ENCODE data around the gene CD44.

CD44 gene

GRCh38 chr11:35173011-35173511, 34.1 kb downstream of the CD44 start:
- TF ChIP-seq CTCF (IDR thresholded peaks at IDR 0.05; ENCODE audit: insufficient read depth, low read length, poor library complexity, severe bottlenecking) = no peak
- no peaks in the 10 kb centered on the region for H3K27me3 ChIP-seq (replicated peaks; ENCODE audit: control insufficient read depth, insufficient read depth, low read length)
- no peak overlapping the region; the same call in 1 of the 2 replicates for H3K4me3 ChIP-seq (replicated peaks; ENCODE audit: low read depth, low read length)
- DNase-seq (ENCODE audit: extremely low read depth, insufficient read length) = peak; percentile 41
- peaks cover 20% of the 10 kb centered on the region for H3K36me3 ChIP-seq (ENCODE audit: control insufficient read depth, insufficient read depth, low read length)

GRCh38 chr11:35173616-35174566, 34.9 kb downstream of the CD44 start:
- H3K4me3 ChIP-seq (replicated peaks; ENCODE audit: low read depth, low read length) = no peak overlapping the region
- peaks cover 26% of the 10 kb centered on the region for H3K36me3 ChIP-seq (ENCODE audit: control insufficient read depth, insufficient read depth, low read length)
- no peaks in the 10 kb centered on the region for H3K27me3 ChIP-seq (replicated peaks; ENCODE audit: control insufficient read depth, insufficient read depth, low read length)
- no peak for DNase-seq (ENCODE audit: extremely low read depth, insufficient read length)
- TF ChIP-seq CTCF (IDR thresholded peaks at IDR 0.05; ENCODE audit: insufficient read depth, low read length, poor library complexity, severe bottlenecking) = no peak

- TF ChIP-seq CTCF (IDR thresholded peaks at IDR 0.05; ENCODE audit: insufficient read depth, low read length, poor library complexity, severe bottlenecking) = no peak
- DNase-seq (ENCODE audit: extremely low read depth, insufficient read length) = no peak
Observed at GRCh38 chr11:35174666-35175065, 35.7 kb downstream of the CD44 start.

GRCh38 chr11:35177370-35177769, 38.4 kb downstream of the CD44 start:
- Histone ChIP-seq H3K27me3 (replicated peaks; ENCODE audit: control insufficient read depth, insufficient read depth, low read length) (no peaks in the 10 kb centered on the region), H3K36me3 (ENCODE audit: control insufficient read depth, insufficient read depth, low read length) (peaks cover 29% of the 10 kb centered on the region), H3K4me3 (replicated peaks; ENCODE audit: low read depth, low read length) (no peak overlapping the region)
- no peak for TF ChIP-seq CTCF (IDR thresholded peaks at IDR 0.05; ENCODE audit: insufficient read depth, low read length, poor library complexity, severe bottlenecking)
- no peak for DNase-seq (ENCODE audit: extremely low read depth, insufficient read length)

More at GRCh38 chr11:35174666-35175065, 35.7 kb downstream of the CD44 start:
- H3K27me3 ChIP-seq (replicated peaks; ENCODE audit: control insufficient read depth, insufficient read depth, low read length) = no peaks in the 10 kb centered on the region
- H3K4me3 ChIP-seq (replicated peaks; ENCODE audit: low read depth, low read length) = no peak overlapping the region
- H3K36me3 ChIP-seq (ENCODE audit: control insufficient read depth, insufficient read depth, low read length) = peaks cover 31% of the 10 kb centered on the region

DNA sequence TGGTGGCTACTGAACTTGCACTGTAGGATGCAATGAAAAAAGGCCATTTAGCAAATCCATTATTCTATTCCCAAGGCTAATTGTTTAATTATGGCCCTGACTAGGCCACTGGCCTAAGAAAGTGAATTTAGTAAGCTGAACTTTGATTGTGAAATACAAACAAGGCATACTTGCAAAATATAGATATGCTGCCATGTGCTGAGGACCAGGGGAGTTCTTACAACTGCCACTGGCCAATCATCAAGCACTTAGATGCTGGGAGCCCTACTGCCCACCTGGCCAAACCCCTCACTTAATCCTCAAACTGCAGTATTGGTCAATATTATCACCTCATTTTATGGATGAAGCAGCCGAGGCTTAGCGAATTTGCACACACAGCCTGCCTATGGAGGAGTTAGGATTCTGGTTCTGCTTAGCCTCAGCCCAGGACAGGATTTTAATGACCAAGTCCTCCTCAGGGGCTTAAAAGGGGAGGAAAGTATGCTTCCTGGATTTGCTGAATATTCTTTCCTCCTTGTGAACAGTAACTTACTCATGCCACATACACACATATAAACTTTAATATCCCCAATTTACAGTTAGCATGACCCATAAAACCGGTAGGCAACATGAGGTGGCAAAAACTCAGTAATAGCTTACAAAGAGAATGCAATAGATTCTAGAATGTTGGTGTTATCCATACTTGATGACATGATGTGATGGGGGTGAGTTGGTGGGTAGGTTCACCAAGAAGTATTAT, 39.3 kb downstream of the CD44 start:
- no peak overlapping the region for H3K4me3 ChIP-seq (replicated peaks; ENCODE audit: low read depth, low read length)
- peaks cover 31% of the 10 kb centered on the region for H3K36me3 ChIP-seq (ENCODE audit: control insufficient read depth, insufficient read depth, low read length)
- DNase-seq (ENCODE audit: extremely low read depth, insufficient read length) = no peak
- no peak for TF ChIP-seq CTCF (IDR thresholded peaks at IDR 0.05; ENCODE audit: insufficient read depth, low read length, poor library complexity, severe bottlenecking)
- no peaks in the 10 kb centered on the region for H3K27me3 ChIP-seq (replicated peaks; ENCODE audit: control insufficient read depth, insufficient read depth, low read length)
